SKM-1 (cell line): ENCODE results near the gene HSPA5.
"Not testable (repeated sequence)": the region's sequence is repeated elsewhere in the genome, so short reads cannot be mapped to it uniquely, and the experiment has no call there.

Experiments used
- DNase-seq: peaks from one replicate; lab custom pipeline; 2025; ENCODE audit not compliant: unreplicated experiment; lab: John Stamatoyannopoulos, UW

Gene HSPA5

DNA sequence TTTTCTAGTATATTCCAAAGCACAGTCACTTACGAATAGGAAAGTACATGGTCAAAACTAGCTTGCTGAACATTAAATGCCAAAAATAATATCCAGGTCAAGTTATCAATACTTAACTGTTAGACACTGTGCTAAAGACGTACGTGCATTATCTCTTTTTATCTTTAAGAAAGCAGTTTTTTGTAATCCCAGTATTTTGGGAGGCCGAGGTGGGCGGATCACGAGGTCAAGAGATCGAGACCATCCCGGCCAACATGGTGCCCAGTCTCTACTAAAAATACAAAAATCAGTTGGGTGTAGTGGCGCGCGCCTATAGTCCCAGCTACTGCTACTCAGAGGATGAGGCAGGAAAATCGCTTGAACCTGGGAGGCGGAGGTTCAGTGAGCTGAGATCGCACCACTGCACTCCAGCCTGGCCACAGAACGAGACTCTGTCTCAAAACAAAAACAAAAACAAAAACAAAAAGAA, 2.7 kb upstream of the HSPA5 start:
- no peak for DNase-seq

DNA sequence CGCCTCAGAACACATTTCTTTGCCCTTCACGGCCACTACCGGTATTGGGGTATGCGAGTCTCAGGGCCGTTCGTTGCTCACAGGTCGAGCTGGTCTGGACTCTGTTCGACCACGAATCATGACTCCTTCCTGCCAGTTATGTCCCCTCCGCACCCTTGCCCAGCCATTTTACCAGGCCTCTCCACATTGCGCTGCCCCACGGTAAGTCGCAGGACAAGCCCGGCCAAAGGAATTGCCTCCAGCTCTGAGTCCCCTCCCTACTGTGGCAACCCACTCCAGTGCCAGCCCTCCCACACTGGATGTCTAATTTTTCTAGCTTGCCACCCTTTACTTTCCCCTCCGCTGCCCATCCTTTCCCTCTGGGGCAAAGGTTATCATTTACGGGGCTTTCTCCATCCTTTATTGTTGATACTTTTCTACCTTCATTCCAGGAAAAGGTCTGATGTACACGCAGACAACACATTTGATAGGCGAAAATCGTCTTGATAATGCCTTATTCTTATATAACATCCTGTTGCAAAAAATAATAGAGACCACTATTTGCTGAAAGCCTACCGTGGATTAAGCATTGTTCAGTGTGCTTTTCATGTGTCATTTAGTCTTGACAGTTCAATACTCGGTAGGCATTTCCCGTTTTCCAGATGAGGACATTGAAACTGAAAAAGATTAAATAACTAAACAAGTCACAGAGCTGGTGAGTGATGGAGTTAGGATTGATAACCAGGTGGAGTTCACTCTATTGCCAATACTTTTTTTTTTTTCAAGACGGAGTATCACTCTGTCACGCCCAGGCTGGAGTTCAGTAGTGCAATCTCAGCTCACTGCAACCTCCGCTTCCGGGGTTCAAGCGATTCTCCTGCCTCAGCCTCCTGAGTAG, 958 bp upstream of the HSPA5 start:
- no peak for DNase-seq

DNA sequence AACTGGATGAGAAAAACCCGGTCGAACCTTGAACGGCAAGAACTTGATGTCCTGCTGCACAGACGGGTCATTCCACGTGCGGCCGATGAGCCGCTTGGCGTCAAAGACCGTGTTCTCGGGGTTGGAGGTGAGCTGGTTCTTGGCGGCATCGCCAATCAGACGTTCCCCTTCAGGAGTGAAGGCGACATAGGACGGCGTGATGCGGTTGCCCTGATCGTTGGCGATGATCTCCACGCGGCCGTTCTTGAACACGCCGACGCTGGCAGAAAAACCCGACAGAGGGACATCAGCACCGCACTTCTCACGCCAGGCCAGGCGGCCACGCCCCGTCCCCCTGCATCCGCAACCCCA, 519 bp downstream of the HSPA5 start:
- DNase-seq, result no peak

DNA sequence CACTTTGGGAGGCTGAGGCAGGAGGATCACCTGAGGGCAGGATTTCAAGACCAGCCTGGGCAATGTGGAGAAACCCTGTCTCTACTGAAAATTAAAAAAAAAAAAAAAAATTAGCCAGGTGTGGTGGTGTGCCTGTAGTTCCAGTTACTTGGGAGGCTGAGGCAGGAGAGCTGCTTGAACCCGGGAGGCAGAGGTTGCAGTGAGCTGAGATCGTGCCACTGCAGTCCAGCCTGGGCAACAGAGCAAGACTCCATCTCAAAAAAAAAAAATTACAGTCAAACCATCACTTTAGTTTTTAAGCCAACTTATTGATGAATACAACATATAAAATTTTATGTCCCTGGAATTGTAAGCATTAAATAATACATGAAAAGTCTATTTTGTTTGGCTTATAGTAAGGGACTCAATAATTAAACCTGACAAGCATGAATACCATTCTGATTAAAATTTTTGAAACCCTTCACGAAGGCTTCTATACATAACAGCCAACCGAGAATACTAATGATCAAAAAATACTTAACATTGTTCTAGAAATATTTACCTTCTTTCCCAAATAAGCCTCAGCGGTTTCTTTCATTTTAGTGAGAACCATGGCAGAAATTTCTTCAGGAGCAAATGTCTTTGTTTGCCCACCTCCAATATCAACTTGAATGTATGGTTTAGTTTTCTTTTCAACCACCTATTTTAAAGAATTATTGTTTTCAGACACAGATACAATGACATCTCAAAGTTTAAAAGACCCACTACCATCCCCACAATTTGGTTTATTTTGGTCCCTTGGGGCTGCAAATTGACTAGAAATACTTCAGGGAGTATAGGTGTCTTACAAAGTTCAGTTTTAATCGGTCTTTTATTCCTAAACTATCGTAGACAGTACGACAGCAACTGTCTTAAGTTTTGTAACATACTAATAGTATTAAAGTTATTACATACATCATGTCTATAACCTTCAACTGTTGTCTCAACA, 1.2 kb downstream of the HSPA5 start:
- no peak for DNase-seq

DNA sequence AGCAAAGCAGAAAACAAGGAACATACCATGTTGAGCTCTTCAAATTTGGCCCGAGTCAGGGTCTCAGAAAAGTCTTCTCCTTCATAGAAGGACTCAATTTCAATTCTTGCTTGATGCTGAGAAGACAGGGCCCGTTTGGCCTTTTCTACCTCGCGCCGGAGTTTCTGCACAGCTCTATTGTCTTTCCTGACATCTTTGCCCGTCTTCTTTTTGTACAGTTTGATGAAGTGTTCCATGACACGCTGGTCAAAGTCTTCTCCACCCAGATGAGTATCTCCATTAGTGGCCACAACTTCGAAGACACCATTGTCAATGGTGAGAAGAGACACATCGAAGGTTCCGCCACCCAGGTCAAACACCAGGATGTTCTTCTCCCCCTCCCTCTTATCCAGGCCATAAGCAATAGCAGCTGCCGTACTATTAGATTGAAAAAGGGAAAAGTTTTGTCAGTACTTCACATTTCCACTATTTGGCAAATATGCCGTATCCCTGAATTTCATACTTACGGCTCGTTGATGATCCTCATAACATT, 2.2 kb downstream of the HSPA5 start:
- DNase-seq, result no peak

DNA sequence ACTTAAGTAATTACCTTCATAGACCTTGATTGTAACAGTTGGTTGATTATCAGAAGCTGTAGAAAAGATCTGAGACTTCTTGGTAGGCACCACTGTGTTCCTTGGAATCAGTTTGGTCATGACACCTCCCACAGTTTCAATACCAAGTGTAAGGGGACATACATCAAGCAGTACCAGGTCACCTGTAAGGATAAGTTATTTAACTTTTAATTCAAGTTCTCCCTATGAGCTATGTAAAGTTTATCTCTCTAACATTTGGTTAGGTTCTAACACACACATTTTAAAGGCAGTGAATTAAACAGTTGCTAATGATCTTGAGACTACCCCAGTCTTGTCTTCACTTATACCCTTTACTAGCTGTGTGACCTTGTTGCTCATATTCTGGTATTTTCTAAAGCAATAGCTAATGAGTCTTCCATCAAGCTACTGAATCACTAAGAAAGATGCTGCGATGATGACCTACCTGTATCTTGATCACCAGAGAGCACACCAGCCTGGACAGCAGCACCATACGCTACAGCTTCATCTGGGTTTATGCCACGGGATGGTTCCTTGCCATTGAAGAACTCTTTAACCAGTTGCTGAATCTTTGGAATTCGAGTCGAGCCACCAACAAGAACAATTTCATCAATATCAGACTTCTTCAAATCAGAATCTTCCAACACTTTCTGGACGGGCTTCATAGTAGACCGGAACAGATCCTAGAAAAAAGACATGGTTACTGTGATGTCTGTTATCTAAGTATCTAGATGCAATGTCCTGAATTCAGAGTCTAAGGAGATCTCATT, 2.8 kb downstream of the HSPA5 start:
- DNase-seq, result no peak

DNA sequence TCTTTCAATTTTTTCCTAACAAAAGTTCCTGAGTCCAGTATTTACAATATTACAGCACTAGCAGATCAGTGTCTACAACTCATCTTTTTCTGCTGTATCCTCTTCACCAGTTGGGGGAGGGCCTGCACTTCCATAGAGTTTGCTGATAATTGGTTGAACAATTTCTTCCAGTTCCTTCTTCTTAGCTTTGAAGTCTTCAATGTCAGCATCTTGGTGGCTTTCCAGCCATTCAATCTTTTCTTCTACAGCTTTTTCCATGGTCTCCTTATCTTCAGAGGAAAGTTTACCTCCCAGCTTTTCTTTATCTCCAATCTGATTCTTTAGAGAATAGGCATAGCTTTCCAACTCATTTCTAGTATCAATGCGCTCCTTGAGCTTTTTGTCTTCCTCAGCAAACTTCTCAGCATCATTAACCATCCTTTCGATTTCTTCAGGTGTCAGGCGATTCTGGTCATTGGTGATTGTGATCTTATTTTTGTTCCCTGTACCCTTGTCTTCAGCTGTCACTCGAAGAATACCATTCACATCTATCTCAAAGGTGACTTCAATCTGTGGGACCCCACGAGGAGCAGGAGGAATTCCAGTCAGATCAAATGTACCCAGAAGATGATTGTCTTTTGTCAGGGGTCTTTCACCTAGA, 4.5 kb downstream of the HSPA5 start:
- DNase-seq, result not testable (repeated sequence)

DNA sequence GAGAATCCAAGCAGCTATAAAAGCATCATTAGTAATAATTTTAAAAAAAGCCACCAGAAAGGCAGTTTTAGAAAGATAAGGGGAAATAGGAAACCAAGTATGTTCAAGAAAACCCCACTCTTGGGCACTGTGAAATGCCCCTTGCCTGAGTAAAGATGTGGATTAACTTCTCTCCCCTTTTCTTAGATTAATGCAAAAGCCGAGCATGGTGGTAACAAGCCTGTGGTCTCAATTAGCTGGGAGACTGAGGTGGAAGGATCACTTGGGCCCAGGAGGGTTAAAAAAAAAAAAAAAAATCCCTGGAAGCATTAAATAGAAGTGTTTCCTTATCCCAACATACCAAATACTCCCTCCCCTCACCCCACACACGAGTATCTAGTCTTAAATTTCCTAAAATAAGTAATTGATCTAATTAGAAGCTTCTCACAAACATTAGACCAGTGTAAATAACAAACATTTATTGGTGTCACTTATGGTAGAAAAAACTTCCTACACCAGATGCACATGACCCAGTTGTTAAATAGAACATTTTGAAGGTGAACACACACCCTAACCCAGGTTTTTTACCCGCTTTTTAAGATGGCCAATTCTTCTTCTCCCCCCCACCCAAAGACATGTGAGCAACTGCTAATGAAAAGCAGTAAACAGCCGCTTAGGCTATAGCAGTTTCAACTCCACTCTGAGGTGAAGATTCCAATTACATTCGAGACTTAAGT, 5.2 kb downstream of the HSPA5 start:
- no peak for DNase-seq

DNA sequence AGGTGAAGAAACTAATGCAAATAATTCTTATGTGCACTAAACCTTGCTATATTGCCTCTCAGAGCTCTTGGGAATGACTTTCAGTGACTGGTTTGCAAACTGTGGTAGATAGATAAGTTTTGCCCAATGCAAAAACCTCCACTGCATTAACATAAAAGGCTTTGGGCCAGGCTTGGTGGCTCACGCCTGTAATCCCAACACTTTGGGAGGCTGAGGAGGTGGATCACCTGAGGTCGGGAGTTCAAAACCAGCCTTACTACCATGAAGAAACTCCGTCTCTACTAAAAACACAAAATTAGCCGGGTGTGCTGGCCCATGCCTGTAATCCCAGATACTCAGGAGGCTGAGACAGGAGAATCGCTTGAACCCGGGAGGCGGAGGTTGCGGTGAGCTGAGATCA, 7.0 kb downstream of the HSPA5 start:
- DNase-seq, result not testable (repeated sequence)

DNA sequence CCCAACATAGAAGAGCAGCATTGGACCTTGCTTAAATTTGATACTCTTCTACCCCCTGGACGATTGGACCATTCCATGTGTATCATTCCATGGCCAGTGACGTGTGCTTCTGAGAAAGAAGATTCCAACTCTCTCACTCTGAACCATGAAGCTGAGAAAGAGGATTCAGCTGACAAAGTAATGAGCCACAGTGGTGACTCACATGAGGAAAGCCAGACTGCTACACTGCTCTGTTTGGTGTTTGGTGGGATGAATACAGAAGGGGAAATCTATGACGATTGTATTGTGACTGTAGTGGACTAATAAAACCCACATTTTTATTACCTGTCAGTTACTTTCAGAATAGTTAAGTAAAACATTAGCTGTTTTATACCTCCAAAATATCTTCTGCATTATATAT, 7.5 kb downstream of the HSPA5 start:
- no peak for DNase-seq

DNA sequence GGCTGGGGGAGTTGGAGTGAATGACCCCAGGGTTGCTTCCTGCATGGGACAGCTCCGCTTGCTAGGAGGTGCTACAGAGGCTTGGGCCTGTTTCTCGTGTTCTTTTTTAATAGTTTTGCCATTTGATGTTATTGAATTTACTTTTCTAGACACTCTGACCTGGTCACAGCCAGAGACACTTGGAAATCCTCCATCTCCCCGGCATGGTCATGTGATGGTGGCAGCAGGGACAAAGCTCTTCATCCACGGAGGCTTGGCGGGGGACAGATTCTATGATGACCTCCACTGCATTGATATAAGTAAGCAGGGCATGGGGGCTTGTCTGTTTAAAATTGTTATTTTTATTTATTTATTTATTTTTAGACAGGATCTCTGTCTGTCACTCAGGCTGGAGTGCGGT, 13.4 kb downstream of the HSPA5 start:
- DNase-seq, result no peak

DNA sequence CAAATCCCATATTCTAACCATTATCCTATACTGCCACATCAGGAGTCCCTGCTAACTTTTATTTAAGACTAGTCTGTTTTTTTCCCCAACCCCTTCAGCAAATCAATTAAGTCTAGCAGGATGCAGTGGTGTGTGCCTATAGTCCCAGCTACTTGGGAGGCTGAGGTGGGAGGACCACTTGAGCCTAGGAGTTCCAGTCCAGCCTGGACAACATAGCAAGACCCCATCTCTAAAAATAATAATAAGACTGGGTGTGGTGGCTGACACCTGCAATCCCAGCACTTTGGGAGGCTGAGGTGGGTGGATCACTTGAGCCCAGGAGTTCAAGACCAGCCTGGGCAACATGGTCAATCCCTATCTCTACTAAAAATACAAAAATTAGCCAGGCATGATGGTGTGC, 16.3 kb downstream of the HSPA5 start:
- not testable (repeated sequence) for DNase-seq

DNA sequence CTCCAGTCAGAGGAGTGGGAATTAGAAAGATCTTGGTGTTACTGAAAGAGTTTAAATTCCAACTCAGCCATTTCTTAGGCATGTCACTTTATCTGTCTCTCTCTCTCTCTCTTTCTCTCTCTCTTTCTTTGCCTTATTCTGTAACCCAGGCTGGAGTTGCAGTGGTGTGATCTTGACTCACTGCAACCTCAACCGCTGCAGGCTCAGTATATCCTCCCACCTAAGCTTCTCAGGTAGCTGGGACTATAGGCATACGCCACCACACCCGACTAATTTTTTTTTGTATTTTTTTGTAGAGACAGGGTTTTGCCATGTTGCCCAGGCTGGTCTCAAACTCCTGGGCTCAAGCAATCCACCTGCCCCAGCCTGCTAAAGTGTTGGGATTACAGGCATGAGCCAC, 22.5 kb downstream of the HSPA5 start:
- no peak for DNase-seq

DNA sequence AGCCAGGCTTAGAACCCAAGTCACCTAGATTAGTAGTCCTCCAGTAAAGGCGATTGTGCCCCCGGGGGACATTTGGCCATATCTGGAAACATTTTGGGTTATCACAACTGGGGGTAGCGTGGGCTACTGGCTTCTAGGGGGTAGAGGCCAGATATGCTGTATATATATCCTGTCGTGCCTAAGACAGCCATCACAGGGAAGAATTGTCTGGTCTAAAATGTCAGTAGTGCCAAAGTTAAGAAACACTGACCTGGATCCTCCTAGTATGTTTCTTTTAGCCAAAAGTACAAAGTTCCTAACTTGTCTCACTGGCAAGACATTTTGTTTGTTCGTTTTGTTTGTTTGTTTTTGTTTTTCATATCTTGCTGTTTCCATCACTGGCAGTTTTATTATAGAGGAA, 27.0 kb downstream of the HSPA5 start:
- DNase-seq, result no peak

DNA sequence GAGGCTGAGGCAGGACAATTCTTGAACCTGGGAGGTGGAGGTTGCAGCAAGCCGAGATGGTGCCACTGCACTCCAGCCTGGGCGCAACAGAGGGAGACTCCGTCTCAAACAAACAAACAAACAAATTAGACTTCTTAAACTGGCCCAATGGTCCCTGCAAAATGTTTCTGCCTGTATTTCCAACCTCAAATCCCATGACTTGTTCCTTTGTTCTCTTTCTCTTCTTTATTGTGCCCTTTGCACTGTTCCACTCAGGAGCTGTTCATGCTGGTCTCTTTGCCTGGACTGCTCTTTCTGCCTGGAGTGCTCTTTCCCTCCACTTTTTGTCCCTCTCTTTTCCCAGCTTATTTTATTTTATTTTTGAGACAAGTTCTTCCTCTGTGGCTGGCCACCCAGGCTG, 36.7 kb downstream of the HSPA5 start:
- DNase-seq, result no peak

DNA sequence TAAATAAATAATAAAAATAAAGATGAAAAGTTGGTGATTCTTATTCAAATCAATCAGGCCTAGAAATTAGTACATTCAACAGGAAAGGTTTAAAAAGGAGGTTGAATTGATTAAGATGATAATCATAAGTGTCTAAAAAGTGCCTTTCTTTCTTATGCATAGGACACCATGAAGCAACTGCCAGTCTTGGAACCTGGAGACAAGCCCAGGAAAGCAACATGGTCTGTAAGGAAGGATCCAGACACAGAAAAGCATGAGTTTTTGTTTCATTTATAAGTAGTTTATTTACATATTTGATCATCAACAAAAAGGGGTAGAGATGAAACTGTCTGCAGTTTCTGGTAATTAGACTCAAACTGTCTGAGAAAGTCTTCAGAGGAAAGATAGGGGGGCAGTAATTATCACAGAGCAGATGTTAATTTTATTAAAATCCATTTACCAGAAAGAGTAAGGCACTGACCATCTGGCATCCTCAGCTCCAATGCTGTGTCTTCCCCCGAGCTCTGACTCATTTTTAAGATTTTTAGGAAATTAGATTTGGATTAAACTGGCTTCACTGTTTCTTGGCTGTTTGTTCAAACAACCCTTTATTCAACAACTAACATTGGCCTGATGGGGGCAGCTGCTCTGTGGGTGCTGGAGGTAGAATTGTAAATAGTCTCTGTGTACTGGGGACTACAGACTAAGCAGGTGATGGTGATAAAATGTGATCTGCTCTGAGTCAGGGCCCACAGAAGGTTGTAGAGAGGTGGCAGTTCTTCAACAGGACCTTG, 38.1 kb downstream of the HSPA5 start:
- DNase-seq, result no peak

DNA sequence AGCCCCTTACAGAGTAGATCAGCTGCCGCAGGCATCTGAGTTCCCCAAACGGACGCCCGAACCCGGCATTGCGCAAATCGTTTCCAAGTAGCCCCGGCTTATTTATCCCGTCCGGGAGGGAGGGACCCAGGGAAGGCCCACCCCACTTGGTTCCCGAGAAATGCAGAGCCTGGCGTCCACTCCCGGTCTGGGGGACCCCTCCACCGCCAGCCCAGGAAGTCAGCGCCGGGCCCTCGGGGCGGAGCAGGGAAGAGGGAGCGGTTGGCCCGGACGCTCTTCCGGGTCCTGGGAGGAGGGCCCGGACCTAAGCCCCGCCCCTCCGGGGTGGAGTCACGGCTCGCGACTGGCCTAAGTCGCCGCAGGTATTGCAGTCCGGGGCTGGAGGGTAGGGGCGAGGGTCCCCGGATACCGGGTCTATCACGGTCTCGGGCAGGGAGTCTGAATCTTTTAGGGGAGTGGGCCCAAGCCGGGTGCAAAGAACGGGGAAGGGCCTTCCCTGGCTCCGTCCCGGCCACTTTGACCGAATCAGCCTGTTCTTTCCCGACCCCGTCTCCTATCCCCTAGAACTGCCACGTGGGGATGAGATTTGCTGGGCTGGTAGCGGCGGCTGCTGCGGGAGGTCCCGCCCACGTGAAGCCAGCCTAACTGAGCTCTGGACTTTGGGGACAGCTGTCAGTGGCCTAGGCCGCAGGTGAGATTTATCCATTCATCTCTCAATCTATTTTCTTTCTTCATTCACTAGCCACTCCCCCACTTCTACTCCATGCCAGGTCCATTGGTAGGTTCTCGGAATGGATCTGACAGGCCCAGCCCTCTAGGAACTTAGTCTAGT, 40.7 kb downstream of the HSPA5 start, which contains the start of gene RABEPK:
Gene RABEPK (plus strand): TSS at position 327 of the 832 bp plus-strand sequence. CDS start 2,472 bp downstream, outside the sequence.
- DNase-seq, result peak; percentile 76

DNA sequence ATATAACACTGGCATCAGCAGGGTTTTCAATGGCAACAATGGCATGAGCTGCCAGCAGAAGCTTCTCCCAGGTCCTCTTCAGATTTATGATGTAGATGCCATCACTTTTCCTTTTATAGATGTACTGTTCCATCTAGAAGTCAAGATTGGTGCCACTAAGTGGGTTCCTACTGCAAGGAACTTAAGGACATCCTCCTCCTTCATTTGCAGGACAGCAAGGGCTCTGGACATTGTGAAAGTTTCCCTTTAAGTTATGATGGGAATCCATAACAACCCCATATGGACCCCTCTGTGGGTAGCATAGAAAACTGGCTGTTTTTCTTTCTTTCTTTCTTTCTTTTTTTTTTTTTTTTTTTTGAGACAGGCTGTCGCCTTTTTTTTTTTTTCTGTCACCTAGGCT, 45.6 kb downstream of the HSPA5 start:
- DNase-seq, result not testable (repeated sequence)
